HEK293 (cell line): ENCODE measurements around the gene QSOX1.

Experiments used
- GLIS2 ChIP-seq: fragments of 450-650 bp; formaldehyde crosslinking; IDR thresholded peaks from 2 replicates; pipeline ENCODE4 v1.5.1; 2016; ENCODE audit warnings: missing biosample characterization, missing genetic modification characterization
- TCF7L2 ChIP-seq: IDR thresholded peaks from 2 replicates; pipeline ENCODE4 v1.6.1; 2011; ENCODE audit warnings: low read depth, mild to moderate bottlenecking, inconsistent platforms, low read length, moderate library complexity, borderline replicate concordance
- ZBTB1 ChIP-seq: fragments of 450-650 bp; formaldehyde crosslinking; IDR thresholded peaks from 2 replicates; pipeline ENCODE4 v1.5.1; 2016; ENCODE audit warnings: missing biosample characterization, missing genetic modification characterization
- ZFP37 ChIP-seq: fragments of 450-650 bp; formaldehyde crosslinking; IDR thresholded peaks from 2 replicates; pipeline ENCODE4 v1.5.1; 2016; ENCODE audit warnings: missing biosample characterization, missing genetic modification characterization
- ZIC2 ChIP-seq: fragments of 450-650 bp; formaldehyde crosslinking; IDR thresholded peaks from 2 replicates; pipeline ENCODE4 v1.5.1; 2016; ENCODE audit warnings: missing biosample characterization, missing genetic modification characterization
- ZNF16 ChIP-seq: fragments of 450-650 bp; formaldehyde crosslinking; IDR thresholded peaks from 2 replicates; pipeline ENCODE4 v1.5.1; 2016; ENCODE audit warnings: low read depth, missing biosample characterization, missing genetic modification characterization
- ZNF37A ChIP-seq: fragments of 450-650 bp; IDR thresholded peaks from 2 replicates; pipeline ENCODE4 v1.5.1; 2018; ENCODE audit warnings: missing biosample characterization, missing genetic modification characterization
- ZNF473 ChIP-seq: fragments of 450-650 bp; formaldehyde crosslinking; IDR thresholded peaks from 2 replicates; pipeline ENCODE4 v1.5.1; 2017; ENCODE audit warnings: missing biosample characterization, missing genetic modification characterization
- TF ChIP-seq, protein P1 (sequence below): fragments of 450-650 bp; formaldehyde crosslinking; IDR thresholded peaks from 2 replicates; pipeline ENCODE4 v1.5.1; 2017; ENCODE audit warnings: missing biosample characterization, missing genetic modification characterization
- TF ChIP-seq, protein P2 (sequence below): fragments of 450-650 bp; formaldehyde crosslinking; IDR thresholded peaks from 2 replicates; pipeline ENCODE4 v1.5.1; 2017; ENCODE audit warnings: missing biosample characterization, missing genetic modification characterization
- TF ChIP-seq, protein P3 (sequence below): fragments of 450-650 bp; formaldehyde crosslinking; conservative IDR thresholded peaks from 2 replicates; pipeline ENCODE4 v1.5.1; 2016; ENCODE audit warnings: low read depth, missing biosample characterization, missing genetic modification characterization
- TF ChIP-seq, protein P4 (sequence below): fragments of 450-650 bp; formaldehyde crosslinking; IDR thresholded peaks from 2 replicates; pipeline ENCODE4; 2016; ENCODE audit warnings: missing biosample characterization, missing genetic modification characterization
- TF ChIP-seq, protein P5 (sequence below): fragments of 450-650 bp; formaldehyde crosslinking; IDR thresholded peaks from 2 replicates; pipeline ENCODE4 v1.5.0; 2017; ENCODE audit warnings: missing biosample characterization, missing genetic modification characterization, borderline replicate concordance

QSOX1 gene

DNA sequence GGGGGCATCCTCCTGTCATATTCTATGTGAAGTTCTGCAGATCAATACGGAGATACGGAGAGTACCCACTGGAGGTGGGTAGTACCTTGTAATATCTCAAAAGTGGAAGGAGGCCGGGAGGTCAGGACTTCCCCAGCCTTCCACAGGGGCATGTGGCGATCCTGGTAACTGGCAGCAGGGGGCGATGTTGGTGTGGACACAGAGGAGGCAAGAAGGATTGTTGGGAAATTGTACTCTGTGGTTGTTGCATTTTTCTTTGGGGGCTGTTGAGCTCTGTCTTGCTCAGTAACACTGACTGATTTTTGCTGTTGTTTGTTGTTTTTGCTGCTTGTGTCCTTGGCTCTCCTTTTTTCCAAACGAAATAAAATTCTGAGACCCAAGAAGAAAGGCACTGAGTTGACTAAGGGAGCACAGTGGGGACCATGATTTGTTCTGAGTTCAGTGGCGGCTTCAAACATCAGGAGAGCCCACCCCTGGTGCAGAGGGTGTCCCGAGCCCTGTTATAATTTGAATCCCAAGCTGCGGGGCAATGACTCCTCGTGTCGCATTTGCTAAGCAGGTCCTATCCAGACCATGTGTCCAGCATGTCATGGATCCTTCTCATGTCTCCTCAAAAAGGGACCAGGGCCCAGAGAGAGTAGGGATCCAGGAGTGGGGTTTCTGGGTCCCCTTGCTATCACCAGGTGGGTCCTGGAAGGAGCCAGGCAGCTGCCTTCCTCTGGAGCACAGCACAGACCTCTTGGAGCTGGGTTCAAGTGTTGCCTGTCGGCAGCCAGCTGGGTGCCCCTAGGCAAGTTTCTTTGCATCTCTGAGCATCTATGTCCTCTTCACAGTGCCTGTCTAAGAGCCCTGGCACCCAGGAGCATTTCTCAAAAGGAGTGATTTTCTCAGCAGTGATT is 98.2 kb downstream of the QSOX1 start (continued):
- TF ChIP-seq, protein P1, sequence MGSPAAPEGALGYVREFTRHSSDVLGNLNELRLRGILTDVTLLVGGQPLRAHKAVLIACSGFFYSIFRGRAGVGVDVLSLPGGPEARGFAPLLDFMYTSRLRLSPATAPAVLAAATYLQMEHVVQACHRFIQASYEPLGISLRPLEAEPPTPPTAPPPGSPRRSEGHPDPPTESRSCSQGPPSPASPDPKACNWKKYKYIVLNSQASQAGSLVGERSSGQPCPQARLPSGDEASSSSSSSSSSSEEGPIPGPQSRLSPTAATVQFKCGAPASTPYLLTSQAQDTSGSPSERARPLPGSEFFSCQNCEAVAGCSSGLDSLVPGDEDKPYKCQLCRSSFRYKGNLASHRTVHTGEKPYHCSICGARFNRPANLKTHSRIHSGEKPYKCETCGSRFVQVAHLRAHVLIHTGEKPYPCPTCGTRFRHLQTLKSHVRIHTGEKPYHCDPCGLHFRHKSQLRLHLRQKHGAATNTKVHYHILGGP, result no peak
- TF ChIP-seq ZIC2, result no peak
- TF ChIP-seq GLIS2 (tag by site-specific recombination), result no peak
- TF ChIP-seq ZNF16, result no peak
- TF ChIP-seq ZNF37A, result no peak
- TF ChIP-seq ZFP37 (tag by site-specific recombination), result 0 out of 2 replicates have a peak, but pooled peaks have one; percentile 21
- TF ChIP-seq, protein P2, sequence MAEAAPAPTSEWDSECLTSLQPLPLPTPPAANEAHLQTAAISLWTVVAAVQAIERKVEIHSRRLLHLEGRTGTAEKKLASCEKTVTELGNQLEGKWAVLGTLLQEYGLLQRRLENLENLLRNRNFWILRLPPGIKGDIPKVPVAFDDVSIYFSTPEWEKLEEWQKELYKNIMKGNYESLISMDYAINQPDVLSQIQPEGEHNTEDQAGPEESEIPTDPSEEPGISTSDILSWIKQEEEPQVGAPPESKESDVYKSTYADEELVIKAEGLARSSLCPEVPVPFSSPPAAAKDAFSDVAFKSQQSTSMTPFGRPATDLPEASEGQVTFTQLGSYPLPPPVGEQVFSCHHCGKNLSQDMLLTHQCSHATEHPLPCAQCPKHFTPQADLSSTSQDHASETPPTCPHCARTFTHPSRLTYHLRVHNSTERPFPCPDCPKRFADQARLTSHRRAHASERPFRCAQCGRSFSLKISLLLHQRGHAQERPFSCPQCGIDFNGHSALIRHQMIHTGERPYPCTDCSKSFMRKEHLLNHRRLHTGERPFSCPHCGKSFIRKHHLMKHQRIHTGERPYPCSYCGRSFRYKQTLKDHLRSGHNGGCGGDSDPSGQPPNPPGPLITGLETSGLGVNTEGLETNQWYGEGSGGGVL, result no peak
- no peak for TF ChIP-seq ZNF473 (tag by site-specific recombination)
- no peak for TF ChIP-seq TCF7L2
- TF ChIP-seq, protein P3, sequence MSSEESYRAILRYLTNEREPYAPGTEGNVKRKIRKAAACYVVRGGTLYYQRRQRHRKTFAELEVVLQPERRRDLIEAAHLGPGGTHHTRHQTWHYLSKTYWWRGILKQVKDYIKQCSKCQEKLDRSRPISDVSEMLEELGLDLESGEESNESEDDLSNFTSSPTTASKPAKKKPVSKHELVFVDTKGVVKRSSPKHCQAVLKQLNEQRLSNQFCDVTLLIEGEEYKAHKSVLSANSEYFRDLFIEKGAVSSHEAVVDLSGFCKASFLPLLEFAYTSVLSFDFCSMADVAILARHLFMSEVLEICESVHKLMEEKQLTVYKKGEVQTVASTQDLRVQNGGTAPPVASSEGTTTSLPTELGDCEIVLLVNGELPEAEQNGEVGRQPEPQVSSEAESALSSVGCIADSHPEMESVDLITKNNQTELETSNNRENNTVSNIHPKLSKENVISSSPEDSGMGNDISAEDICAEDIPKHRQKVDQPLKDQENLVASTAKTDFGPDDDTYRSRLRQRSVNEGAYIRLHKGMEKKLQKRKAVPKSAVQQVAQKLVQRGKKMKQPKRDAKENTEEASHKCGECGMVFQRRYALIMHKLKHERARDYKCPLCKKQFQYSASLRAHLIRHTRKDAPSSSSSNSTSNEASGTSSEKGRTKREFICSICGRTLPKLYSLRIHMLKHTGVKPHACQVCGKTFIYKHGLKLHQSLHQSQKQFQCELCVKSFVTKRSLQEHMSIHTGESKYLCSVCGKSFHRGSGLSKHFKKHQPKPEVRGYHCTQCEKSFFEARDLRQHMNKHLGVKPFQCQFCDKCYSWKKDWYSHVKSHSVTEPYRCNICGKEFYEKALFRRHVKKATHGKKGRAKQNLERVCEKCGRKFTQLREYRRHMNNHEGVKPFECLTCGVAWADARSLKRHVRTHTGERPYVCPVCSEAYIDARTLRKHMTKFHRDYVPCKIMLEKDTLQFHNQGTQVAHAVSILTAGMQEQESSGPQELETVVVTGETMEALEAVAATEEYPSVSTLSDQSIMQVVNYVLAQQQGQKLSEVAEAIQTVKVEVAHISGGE (tag by site-specific recombination), result no peak
- TF ChIP-seq ZBTB1 (tag by site-specific recombination), result no peak
- TF ChIP-seq, protein P4, sequence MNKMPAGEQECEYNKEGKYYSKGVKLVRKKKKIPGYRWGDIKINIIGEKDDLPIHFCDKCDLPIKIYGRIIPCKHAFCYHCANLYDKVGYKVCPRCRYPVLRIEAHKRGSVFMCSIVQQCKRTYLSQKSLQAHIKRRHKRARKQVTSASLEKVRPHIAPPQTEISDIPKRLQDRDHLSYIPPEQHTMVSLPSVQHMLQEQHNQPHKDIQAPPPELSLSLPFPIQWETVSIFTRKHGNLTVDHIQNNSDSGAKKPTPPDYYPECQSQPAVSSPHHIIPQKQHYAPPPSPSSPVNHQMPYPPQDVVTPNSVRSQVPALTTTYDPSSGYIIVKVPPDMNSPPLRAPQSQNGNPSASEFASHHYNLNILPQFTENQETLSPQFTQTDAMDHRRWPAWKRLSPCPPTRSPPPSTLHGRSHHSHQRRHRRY (tag by site-specific recombination), result no peak
- TF ChIP-seq, protein P5, sequence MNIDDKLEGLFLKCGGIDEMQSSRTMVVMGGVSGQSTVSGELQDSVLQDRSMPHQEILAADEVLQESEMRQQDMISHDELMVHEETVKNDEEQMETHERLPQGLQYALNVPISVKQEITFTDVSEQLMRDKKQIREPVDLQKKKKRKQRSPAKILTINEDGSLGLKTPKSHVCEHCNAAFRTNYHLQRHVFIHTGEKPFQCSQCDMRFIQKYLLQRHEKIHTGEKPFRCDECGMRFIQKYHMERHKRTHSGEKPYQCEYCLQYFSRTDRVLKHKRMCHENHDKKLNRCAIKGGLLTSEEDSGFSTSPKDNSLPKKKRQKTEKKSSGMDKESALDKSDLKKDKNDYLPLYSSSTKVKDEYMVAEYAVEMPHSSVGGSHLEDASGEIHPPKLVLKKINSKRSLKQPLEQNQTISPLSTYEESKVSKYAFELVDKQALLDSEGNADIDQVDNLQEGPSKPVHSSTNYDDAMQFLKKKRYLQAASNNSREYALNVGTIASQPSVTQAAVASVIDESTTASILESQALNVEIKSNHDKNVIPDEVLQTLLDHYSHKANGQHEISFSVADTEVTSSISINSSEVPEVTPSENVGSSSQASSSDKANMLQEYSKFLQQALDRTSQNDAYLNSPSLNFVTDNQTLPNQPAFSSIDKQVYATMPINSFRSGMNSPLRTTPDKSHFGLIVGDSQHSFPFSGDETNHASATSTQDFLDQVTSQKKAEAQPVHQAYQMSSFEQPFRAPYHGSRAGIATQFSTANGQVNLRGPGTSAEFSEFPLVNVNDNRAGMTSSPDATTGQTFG (tag by site-specific recombination), result no peak
